HepG2 (cell line): ENCODE results near the gene KIZ.

Experiments
- ARID2 ChIP-seq: sonication (generic); formaldehyde crosslinking; IDR thresholded peaks from 2 replicates; pipeline ENCODE4 v1.8.1; 2022; ENCODE audit warnings: mild to moderate bottlenecking, missing genetic modification reagents, borderline replicate concordance
- ARNT ChIP-seq: fragments of 450-650 bp; IDR thresholded peaks from 2 replicates; pipeline ENCODE4 v1.6.1; 2017
- CHD4 ChIP-seq: fragments of 200-600 bp; sonication (generic); IDR thresholded peaks from 2 replicates; pipeline ENCODE4 v1.7.0; 2017; ENCODE audit warnings: mild to moderate bottlenecking, low read length, borderline replicate concordance
- E2F1 ChIP-seq: sonication (generic); formaldehyde crosslinking; IDR thresholded peaks from 2 replicates; pipeline ENCODE4 v1.5.0; 2020; ENCODE audit warnings: missing genetic modification reagents
- EP300 ChIP-seq, 3 experiments: sonication (generic) in 1 of 3; formaldehyde crosslinking in 1 of 3; IDR thresholded peaks; 2 replicates each; pipeline versions ENCODE4 v1.5.1 to v1.6.1; 2011 to 2020; ENCODE audit warnings: low read depth in 2 of 3, low read length in 2 of 3, borderline replicate concordance in 1 of 3, improper control_type of control experiment in 1 of 3, mild to moderate bottlenecking in 1 of 3, missing genetic modification reagents in 1 of 3, moderate library complexity in 1 of 3
- GLMP ChIP-seq: sonication (generic); formaldehyde crosslinking; IDR thresholded peaks from 2 replicates; pipeline ENCODE4 v1.9.0; 2021; ENCODE audit warnings: missing genetic modification reagents, mild to moderate bottlenecking, borderline replicate concordance
- MYC ChIP-seq: sonication (generic); formaldehyde crosslinking; IDR thresholded peaks from 2 replicates; pipeline ENCODE4 v1.9.0; 2021; ENCODE audit warnings: missing genetic modification reagents, borderline replicate concordance
- SMARCC2 ChIP-seq: fragments of 450-650 bp; IDR thresholded peaks from 2 replicates; pipeline ENCODE4 v1.6.1; 2017; ENCODE audit warnings: antibody characterized with exemption, mild to moderate bottlenecking
- U2AF1 ChIP-seq: fragments of 200-400 bp; formaldehyde crosslinking; optimal IDR thresholded peaks from 2 replicates; pipeline ENCODE3; 2017; ENCODE audit warnings: mild to moderate bottlenecking, low read depth, low read length
- ZNF138 ChIP-seq: sonication (generic); formaldehyde crosslinking; IDR thresholded peaks from 2 replicates; pipeline ENCODE4 v1.5.0; 2020; ENCODE audit warnings: mild to moderate bottlenecking, low read depth, missing genetic modification reagents
- TF ChIP-seq, protein P1 (sequence below): sonication (generic); formaldehyde crosslinking; IDR thresholded peaks from 2 replicates; pipeline ENCODE4 v1.5.0; 2020; ENCODE audit warnings: mild to moderate bottlenecking, missing genetic modification reagents, moderate library complexity
- TF ChIP-seq, protein P2 (sequence below): sonication (generic); formaldehyde crosslinking; IDR thresholded peaks from 2 replicates; pipeline ENCODE4 v1.4.0; 2020; ENCODE audit warnings: missing genetic modification reagents
- TF ChIP-seq, protein P3 (sequence below): sonication (generic); formaldehyde crosslinking; IDR thresholded peaks from 2 replicates; pipeline ENCODE4 v1.4.0; 2020; ENCODE audit warnings: missing genetic modification reagents

DNA sequence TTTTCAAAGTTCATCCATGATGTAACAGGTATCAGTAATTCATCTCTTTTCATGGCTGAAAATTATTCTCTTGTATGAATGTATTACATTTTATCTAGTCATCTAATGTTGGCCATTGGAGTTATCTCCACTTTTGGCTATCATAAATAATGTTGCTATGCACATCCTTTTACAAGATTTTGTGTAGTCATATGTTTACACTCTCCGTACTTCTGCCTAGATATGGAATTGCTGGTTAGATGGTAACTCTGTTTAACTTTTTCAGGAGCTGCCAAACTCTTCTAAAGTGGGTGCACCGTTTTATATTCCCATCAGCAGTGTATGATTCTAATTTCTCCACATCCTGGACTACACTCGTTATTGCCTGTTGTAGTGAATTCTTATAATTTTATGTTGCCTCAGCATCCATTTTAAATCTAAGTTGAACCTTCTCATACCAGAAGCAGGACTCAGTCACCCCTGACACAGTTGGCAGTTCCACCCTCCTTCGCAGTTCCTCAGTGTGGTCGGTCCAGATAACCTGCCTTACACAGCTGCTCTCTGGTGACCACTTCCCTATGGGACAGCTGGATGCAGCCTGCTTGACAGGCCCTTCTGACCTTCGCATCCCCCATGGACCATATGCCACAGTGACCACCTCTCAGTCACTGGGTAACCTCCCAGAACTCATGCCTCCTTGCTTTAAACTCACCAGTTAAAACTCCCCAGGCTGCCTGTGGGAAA lies 33.9 kb downstream of the KIZ start:
- TF ChIP-seq SMARCC2 (no peak), ZNF138 (CRISPR knock-in tag) (no peak), ARID2 (CRISPR knock-in tag) (no peak), ARNT (no peak), MYC (CRISPR knock-in tag) (no peak), CHD4 (no peak), E2F1 (CRISPR knock-in tag) (no peak), U2AF1 (no peak), GLMP (no peak), EP300 (IDR thresholded peaks at IDR 0.05; ENCODE audit: low read depth in 2 of 2, low read length in 2 of 2) (no peak), EP300 (CRISPR knock-in tag; IDR thresholded peaks at IDR 0.05; ENCODE audit: borderline replicate concordance) (no peak)
- TF ChIP-seq, protein P1, sequence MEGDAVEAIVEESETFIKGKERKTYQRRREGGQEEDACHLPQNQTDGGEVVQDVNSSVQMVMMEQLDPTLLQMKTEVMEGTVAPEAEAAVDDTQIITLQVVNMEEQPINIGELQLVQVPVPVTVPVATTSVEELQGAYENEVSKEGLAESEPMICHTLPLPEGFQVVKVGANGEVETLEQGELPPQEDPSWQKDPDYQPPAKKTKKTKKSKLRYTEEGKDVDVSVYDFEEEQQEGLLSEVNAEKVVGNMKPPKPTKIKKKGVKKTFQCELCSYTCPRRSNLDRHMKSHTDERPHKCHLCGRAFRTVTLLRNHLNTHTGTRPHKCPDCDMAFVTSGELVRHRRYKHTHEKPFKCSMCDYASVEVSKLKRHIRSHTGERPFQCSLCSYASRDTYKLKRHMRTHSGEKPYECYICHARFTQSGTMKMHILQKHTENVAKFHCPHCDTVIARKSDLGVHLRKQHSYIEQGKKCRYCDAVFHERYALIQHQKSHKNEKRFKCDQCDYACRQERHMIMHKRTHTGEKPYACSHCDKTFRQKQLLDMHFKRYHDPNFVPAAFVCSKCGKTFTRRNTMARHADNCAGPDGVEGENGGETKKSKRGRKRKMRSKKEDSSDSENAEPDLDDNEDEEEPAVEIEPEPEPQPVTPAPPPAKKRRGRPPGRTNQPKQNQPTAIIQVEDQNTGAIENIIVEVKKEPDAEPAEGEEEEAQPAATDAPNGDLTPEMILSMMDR (CRISPR knock-in tag), result no peak
- TF ChIP-seq, protein P2, sequence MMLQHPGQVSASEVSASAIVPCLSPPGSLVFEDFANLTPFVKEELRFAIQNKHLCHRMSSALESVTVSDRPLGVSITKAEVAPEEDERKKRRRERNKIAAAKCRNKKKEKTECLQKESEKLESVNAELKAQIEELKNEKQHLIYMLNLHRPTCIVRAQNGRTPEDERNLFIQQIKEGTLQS (CRISPR knock-in tag), result no peak
- TF ChIP-seq, protein P3, sequence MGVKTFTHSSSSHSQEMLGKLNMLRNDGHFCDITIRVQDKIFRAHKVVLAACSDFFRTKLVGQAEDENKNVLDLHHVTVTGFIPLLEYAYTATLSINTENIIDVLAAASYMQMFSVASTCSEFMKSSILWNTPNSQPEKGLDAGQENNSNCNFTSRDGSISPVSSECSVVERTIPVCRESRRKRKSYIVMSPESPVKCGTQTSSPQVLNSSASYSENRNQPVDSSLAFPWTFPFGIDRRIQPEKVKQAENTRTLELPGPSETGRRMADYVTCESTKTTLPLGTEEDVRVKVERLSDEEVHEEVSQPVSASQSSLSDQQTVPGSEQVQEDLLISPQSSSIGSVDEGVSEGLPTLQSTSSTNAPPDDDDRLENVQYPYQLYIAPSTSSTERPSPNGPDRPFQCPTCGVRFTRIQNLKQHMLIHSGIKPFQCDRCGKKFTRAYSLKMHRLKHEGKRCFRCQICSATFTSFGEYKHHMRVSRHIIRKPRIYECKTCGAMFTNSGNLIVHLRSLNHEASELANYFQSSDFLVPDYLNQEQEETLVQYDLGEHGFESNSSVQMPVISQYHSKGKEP (CRISPR knock-in tag), result no peak
